GM21423 (cell line): Measurements from ENCODE around the gene CACNA1C.

Experiments
- ATAC-seq: cut with Tn5 transposase; IDR thresholded peaks from one replicate; pipeline ENCODE4 v1.9.1; 2021; ENCODE audit warnings: mild to moderate bottlenecking, moderate library complexity; ENCODE audit not compliant: unreplicated experiment

Gene CACNA1C

DNA sequence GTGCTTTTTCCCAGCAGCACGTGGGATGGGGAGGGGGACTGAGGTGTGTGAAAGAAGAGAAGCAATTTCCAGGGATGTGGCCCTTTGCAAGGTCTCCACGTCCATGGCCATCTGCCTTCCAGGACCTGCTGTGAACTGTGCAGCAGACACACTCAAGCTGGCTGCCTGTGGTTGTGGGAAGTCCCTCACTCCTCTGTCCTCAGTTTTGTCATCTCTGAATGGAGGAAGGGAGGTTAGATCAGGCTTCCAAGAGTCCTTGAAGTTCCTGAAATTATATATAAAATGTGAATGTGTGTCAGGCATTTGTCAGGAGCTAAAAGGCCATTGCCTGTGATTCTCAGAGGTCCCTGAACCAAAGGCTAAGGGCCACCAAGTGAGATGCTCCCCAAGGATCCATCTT lies 328.2 kb downstream of the CACNA1C start:
- ATAC-seq = no peak

GRCh38 chr12:2382370-2383155 lies 329.8 kb downstream of the CACNA1C start:
- ATAC-seq = no peak

DNA sequence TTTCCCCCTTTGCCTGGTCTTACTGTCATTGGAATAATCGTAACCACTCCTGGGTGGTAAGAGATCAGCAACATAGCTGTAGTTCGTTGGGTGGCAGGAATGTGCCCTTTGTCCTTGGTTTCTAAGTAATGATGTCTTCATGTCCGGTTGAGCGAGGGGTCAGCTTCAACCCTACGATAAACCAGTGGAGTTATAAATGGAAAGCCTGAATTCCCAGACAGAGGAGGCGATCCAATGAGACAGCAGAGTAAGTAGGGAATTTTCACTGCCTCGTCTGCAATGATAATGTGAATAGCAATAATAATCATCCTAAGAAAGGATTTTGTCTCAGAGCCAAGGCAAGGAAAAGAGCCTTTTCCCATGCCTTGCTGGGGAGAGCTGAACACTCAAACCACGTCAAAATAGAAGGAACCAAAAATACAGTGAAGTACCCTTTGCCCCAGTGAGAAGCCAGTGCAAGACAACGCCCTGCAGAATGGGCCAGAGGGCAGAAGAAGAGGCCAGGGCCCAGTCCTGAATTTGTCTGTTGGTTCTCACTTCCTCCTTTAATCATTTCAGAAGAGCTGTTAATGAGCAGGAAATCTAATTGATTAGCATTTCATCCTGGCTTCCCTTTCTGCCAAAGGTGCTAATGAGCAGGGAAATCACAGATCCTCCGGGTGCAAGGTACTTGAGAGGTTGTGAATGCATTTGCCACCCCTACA lies 330.7 kb downstream of the CACNA1C start:
- no peak for ATAC-seq

DNA sequence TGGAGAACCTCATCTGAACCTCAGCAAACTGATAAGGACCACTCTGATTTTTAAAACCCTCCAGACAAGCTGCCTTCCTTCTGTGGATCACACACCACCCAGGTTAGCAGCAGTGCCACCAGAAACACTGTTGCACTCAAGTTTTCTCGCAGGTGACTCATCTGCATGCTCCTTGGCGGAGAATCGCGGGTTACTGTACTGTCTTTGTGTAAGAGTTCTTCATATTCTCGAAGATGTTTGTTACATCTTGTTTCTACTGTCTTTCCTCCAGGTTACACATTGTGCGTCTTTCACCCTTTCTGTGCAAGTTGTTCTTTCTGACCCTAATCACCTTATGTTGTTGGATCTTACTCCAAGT lies 331.2 kb downstream of the CACNA1C start:
- ATAC-seq = no peak

GRCh38 chr12:2384533-2385351 lies 332.0 kb downstream of the CACNA1C start:
- no peak for ATAC-seq

GRCh38 chr12:2385529-2385928 lies 332.7 kb downstream of the CACNA1C start:
- ATAC-seq = no peak

- ATAC-seq = no peak
These were observed 333.8 kb downstream of the CACNA1C start for GRCh38 chr12:2386566-2386965.

DNA sequence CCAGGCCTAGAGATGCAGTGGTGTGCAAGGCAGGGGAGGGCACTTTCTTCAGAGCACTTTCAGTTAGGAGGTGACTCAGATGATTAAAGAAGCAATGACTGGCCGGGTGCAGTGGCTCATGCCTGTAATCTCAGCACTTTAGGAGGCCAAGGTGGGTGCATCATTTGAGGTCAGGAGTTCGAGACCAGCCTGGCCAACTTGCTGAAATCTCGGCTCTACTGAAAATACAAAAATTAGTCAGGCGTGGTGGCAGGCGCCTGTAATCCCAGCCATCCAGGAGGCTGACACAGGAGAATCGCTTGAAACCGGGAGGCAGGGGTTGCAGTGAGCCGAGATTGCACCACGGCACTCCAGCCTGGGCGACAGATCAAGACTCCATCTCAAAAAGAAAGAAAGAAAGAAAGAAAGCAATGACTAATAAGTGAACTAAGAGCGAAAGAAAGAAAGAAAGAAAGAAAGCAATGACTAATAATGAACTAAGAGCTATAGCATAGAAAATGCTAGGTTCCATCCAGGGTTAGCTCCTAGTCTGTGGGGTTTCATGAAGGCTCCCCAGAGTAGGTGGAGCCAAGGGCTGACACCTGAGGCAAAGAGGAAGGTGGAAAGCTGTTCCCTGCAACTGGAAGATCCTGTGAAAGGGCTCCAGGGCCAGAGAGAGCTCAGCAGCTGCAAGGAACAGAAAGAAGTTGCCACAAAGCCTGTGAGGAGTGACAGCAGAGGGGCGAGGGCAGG lies 334.5 kb downstream of the CACNA1C start:
- ATAC-seq = no peak

GRCh38 chr12:2389079-2389790 lies 336.4 kb downstream of the CACNA1C start:
- no peak for ATAC-seq

DNA sequence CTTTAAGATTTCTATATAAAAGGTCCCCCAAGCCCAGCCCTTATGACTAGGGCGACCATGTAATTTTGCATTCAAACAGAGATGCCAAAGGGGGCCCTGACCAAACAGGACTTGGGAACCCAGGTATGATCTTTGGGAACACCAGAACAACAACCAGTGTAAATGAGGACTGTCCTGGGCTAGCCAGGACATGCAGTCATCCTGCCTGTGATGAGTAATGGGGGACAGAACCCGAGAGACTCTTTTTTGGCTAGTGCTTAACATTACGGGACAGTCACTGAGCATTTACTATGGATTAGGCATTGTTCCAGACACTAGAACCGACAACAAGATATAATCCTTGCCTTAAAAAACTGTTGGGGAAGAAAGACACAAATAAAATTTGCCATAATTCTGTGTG lies 337.3 kb downstream of the CACNA1C start:
- no peak for ATAC-seq

GRCh38 chr12:2390850-2391390 lies 338.1 kb downstream of the CACNA1C start:
- ATAC-seq = no peak

DNA sequence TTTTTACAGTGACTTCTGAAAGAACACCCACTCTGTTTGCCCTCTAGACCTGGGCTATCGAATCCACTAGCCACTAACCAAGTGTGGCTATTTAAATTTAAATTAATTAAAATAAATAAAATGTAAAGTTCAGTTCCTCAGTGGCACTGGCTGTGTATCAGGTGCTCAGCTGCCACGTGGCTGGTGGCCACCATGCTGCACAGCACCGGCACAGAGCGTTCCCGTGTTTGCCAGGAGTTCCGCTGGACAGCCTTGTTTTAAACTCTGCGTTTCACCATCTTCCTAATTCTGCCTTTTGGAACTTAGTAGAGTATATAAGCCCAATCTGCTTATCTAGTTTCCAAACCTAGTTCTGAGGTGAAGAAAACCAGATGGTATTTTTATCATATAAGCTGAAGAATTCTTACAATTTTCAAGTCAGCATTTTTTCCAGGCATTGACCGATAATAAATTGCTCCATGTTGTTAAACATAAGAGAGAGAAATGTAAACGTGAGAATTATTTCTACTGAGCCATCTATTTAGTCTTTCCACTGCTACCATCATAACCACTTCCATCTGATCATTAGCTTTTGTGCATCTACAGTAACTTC lies 339.0 kb downstream of the CACNA1C start:
- no peak for ATAC-seq

DNA sequence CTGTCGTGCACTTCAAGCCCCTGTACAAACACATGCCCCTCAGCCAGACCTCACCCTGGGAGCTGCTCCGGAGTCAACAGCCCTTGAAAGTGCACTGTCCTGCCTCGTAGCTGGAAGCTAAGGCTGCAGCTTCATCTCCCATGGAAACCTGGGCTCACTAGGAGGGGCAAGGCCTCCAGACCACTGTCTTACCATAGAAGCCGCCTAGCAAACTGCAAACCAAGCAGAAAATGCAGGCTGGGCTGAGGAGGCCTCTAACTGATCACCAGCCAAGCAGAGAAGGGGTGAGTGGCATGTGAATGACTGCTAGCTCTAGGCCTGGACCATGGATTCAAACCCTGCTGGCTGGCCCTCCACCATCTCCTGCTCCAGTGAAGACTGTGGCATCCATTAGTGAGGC lies 340.2 kb downstream of the CACNA1C start:
- no peak for ATAC-seq

- ATAC-seq = no peak
These were observed 341.2 kb downstream of the CACNA1C start for GRCh38 chr12:2393996-2394395.

GRCh38 chr12:2395354-2395977 lies 342.7 kb downstream of the CACNA1C start:
- no peak for ATAC-seq

DNA sequence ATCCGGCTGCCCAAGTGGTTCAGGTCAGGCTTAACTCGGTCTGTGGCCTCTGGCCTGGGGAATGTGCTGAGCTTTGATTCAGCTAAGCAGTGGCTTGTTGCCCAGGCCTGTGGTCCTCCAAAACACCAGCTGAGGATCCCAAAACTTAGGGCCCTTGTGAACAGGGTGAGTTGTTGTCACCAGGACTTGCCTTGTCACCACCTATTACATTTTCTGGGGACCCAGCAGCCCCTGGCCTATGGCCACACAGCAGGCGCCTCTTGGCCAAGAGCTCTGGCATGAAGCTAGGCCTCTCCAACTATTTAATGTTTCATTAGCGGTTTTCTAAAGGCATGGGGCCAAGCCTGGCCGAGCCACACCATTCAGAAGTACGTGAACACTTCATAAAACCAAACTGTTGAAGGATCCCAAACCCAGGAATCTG lies 343.7 kb downstream of the CACNA1C start:
- ATAC-seq = no peak

- ATAC-seq = no peak
These were observed 344.7 kb downstream of the CACNA1C start for GRCh38 chr12:2397356-2398045.

DNA sequence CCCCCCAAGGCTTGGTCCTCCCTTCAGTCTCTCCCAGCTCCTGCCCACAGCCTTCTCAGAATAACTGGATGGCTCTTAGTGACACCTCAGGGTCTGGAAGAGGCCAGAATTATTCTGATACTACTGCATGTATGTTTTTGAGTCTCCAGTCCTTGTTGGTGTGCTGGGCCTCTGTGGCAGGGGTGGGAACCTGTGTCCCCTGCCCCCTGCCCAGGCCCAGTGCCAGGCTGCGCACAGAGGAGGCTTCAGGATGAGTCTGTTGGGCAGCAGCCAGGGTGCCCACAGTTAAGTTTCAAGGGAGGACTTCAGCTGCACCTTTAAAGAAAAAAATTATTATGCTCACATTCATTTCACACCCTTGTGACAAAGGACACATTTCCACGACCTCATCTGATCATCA lies 348.3 kb downstream of the CACNA1C start:
- no peak for ATAC-seq
